HS-27A (cell line): ENCODE measurements around the gene LACRT.

Experiments used
- DNase-seq: peaks from one replicate; pipeline ENCODE4 v3.0.0-alpha.2; 2012; ENCODE audit warnings: low read depth, missing footprints

Gene LACRT

GRCh38 chr12:54601841-54602240 lies 32.9 kb downstream of the LACRT start:
- DNase-seq: no peak

DNA sequence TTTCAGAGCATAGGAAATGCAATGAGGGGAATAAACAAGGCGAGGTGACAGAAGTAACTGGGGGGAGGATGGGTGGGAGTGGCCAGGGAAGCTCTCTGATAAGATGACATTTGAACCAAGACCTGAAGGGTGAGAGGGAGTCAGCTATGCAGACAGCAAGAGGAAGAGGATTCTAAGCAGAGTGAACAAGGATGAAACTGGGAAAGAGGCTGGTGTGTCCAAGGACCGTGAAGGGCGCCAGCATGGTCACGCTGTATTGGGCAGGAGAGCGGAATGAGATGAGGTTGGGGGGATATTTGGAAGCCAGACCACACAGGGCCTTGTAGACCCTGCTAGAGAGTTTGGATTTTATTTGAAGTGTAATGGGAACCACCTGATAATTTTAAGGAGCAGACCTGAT lies 35.7 kb downstream of the LACRT start:
- DNase-seq: no peak

- peak; percentile 22 for DNase-seq
Measured at GRCh38 chr12:54596526-54596946, 38.2 kb downstream of the LACRT start.

DNA sequence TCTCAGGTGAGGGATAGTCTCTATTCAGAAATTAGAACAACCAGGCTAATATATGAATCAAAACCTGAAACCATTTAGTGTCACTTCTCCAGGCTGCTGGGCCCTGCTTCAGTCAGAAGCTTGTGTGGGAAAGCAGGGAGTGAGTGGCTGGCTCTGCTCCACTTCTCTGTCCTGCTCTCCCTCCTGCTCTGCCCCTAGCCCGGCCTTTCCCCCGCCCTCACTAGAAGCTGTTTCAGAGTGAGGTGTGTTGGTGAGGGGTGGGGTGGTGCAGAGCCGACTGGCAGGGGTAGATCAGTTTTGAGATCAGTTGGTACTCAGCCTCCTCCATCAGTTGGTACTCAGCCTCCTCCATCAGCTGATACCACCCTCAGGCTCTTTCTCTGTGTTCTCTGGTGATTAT lies 39.2 kb downstream of the LACRT start:
- DNase-seq: no peak

GRCh38 chr12:54593725-54594124 lies 41.0 kb downstream of the LACRT start:
- DNase-seq: no peak

GRCh38 chr12:54593135-54593534 lies 41.6 kb downstream of the LACRT start:
- DNase-seq: no peak

DNA sequence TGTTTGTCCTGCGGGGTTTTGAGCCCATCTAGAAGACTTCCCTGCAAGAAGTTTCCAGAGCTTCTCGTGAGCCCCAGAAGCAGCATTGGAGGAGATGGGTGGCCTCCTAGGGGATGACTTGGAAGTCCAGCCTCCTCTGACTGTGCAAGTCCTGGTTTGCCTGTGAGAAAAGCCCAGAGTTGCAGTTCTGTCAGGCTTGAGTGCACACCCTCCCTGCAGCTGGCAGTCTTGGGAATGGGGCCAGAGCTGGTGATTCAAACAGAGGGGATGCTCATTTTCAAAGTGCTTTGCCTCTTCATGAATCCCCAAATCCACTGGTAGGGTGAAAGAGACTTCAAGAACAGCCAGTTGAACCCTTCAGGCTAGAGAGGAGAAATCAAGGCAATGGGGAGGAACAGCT lies 42.4 kb downstream of the LACRT start:
- DNase-seq: no peak

- no peak for DNase-seq
Measured at GRCh38 chr12:54590978-54591591, 43.6 kb downstream of the LACRT start.

- DNase-seq: no peak
Measured at GRCh38 chr12:54589964-54590363, 44.7 kb downstream of the LACRT start.

DNA sequence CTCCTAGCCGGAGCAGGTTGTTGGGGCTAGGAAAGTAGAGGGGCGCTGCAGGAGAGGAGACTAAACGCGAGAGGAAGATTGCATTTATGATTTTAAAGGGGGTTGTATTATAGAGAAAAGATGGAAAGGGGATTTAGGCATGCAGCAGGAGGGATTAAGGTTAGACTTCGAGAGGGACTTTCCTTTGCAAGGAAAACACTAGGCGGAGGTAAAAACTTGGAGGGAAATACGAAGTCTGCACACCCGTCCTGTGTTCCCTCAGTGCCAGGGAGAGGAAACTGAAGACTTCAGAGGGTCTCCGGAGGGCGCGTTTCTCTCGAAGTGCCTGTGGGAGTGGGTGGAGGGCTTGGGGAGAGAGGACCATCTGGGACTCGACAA lies 45.8 kb downstream of the LACRT start:
- no peak for DNase-seq

DNA sequence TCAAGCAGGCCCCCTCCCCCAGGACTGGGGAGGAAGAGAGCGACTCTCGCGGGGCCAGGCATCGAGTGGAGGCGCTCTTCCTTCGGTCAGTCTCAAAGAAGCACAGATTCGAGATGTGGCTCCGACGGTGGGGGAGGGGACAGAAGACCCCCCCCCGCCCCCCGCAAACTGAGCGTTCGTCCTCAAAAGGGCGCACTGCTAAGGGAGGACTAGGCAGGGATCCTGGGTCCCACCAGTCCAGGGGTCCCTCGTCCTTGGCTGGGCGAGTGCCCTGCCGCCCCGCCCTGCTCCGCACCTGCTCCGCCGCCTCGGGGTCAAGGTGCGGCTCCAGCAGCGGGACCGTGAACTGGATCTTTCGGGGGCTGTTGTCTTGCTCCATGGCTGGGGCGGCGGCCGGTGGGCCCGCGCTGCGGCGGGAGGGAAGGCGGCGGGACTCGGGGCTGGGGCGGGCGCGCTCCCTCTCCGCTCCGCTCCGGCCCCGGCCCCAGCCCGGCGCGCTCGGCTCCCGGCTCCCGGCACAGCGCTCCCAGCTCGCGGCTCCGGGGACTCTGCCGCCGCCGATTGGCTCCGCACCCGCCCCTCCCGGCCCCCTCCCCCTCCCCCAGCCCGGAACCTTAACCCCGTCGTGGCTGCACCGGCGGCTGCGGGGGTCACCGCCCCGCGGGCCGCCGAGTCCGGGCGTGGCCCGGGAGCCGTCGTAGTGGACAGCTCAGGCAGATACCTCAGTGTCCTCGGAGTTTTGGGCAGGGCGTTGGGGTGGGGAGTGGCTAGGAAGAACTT lies 46.4 kb downstream of the LACRT start, which contains the start of gene PPP1R1A:
TSS of gene PPP1R1A (minus strand) at position 550 of the 780 bp plus-strand sequence. CDS start at position 379, 171 bp downstream.
- no peak for DNase-seq

- DNase-seq: no peak
Measured at GRCh38 chr12:54587315-54587873, 47.3 kb downstream of the LACRT start.

DNA sequence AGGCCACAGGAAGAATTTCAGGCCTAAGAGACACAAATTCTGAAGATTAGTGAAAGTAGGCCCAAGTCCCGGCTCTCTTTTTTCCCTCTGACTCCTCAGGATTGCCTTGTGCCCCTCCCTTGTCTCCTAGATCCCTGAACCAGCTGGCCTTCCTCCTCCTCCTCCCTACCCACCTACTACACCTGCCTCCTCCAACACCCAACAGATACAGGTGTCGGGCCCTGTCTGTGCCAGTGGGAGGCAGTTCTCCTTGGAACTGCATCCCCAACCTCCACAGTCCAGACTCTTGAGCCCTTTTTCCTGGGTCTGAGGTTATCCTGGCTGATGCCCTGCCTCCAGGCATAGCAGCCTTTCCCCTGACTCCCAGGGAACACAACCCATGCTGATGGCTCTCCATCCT lies 48.1 kb downstream of the LACRT start:
- no peak for DNase-seq

DNA sequence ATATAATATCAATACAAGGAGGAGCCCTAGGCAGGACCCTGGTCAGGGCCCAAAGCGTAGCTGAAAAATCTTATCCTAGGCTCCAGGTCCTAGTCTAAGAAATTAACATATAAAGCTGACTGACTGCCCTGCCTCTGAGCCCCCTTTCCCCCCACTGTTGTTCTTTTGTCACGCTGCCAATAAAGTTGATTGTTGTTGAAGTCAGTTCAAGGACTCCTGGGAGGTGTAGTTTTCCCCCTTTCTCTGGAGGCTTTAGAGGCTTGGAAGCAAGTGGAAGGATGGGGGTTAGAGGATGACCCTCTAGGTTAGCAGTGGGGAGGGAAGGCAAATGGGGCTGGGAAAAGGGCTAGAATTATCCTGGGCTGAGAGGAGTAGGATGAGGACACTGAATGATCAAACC lies 49.5 kb downstream of the LACRT start:
- no peak for DNase-seq

DNA sequence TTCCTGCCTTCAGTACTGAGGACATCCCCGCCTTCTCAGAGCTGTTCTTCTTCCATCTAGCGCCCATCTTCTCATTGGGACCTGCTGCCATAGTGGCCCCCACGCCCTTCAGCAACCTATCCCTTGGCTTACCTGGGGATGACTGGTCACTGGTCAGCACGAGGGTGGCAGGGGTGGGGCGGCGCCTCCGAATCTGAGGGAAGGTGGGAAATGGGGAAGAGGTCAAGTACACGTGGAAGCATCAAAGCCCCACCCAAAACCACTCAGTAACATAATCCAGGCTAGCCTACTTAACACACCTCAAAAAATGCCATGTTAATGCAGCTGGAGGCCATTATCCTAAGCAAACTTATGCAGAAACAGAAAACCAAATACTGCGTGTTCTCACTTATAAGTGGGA lies 50.6 kb downstream of the LACRT start:
- DNase-seq: no peak

GRCh38 chr12:54583726-54584125 lies 51.0 kb downstream of the LACRT start:
- no peak for DNase-seq

- no peak for DNase-seq
Measured at GRCh38 chr12:54581412-54581811, 53.3 kb downstream of the LACRT start.
